Parathyroid adenoma (tissue), 2 donors: ENCODE data around the gene CHST3.

Experiments
- H2AFZ ChIP-seq: fragments of 300-600 bp; sonication (generic); one replicate; pipeline ENCODE4 v1.7.0; 2017; ENCODE audit warnings: antibody characterized with exemption, mild to moderate bottlenecking
- H3K27ac ChIP-seq: fragments of 300-600 bp; sonication (generic); one replicate; pipeline ENCODE4 v1.7.0; 2017
- H3K27me3 ChIP-seq: fragments of 300-600 bp; sonication (generic); one replicate; pipeline ENCODE4 v1.7.0; 2017; ENCODE audit warnings: low read length; ENCODE audit not compliant: control insufficient read depth, insufficient read depth
- H3K36me3 ChIP-seq: fragments of 300-600 bp; sonication (generic); one replicate; pipeline ENCODE4 v1.7.0; 2017; ENCODE audit warnings: low read length; ENCODE audit not compliant: control insufficient read depth, insufficient read depth
- H3K4me1 ChIP-seq: fragments of 300-600 bp; sonication (generic); one replicate; pipeline ENCODE4 v1.7.0; 2017; ENCODE audit warnings: control low read depth
- H3K4me2 ChIP-seq: fragments of 300-600 bp; sonication (generic); one replicate; pipeline ENCODE4 v1.7.0; 2017; ENCODE audit warnings: low read length
- H3K4me3 ChIP-seq: fragments of 300-600 bp; sonication (generic); one replicate; pipeline ENCODE4 v1.7.0; 2017; ENCODE audit warnings: low read depth, low read length
- H3K79me2 ChIP-seq: fragments of 300-600 bp; sonication (generic); one replicate; pipeline ENCODE4 v1.7.0; 2017; ENCODE audit warnings: control low read depth
- H3K9ac ChIP-seq: fragments of 300-600 bp; sonication (generic); one replicate; pipeline ENCODE4 v1.7.0; 2017; ENCODE audit warnings: mild to moderate bottlenecking
- H3K9me3 ChIP-seq: fragments of 300-600 bp; sonication (generic); one replicate; pipeline ENCODE4 v1.7.0; 2017; ENCODE audit warnings: low read length; ENCODE audit not compliant: control insufficient read depth
- TF ChIP-seq, protein P1 (sequence below): fragments of 300-600 bp; sonication (generic); IDR thresholded peaks from one replicate; pipeline ENCODE4 v1.7.0; 2017; ENCODE audit warnings: antibody characterized with exemption, mild to moderate bottlenecking
- donor health status: primary hyperparathyroidism.

Gene CHST3

DNA sequence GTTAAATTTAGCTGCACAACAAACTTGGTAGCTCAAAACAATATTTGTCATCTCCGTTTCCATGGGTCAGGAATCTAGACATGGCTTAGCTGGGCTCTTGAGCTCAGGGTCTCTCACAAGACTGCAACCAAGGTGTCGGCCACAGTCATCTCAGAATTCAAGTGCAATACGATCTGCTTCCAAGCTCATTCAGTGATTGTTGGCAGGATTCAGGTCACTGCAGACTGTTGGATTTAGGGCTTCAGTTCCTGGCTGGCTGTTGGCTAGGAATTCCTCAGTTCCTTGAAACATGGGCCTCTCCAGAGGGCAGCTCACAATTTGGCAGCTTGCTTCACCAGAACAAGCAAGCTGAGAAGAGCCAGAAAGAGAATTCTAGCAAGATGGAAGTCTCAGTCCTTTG lies 17.5 kb upstream of the CHST3 start:
- Histone ChIP-seq H3K4me2 (no peak overlapping the region), H3K4me1 (no peaks in the 10 kb centered on the region), H3K36me3 (no peaks in the 10 kb centered on the region), H3K9ac (no peak overlapping the region), H3K27me3 (no peaks in the 10 kb centered on the region), H3K79me2 (no peaks in the 10 kb centered on the region), H3K9me3 (peaks cover 4% of the 10 kb centered on the region), H3K4me3 (no peak overlapping the region), H2AFZ (peak overlapping the region; percentile 18), H3K27ac (no peak overlapping the region)
- TF ChIP-seq, protein P1, sequence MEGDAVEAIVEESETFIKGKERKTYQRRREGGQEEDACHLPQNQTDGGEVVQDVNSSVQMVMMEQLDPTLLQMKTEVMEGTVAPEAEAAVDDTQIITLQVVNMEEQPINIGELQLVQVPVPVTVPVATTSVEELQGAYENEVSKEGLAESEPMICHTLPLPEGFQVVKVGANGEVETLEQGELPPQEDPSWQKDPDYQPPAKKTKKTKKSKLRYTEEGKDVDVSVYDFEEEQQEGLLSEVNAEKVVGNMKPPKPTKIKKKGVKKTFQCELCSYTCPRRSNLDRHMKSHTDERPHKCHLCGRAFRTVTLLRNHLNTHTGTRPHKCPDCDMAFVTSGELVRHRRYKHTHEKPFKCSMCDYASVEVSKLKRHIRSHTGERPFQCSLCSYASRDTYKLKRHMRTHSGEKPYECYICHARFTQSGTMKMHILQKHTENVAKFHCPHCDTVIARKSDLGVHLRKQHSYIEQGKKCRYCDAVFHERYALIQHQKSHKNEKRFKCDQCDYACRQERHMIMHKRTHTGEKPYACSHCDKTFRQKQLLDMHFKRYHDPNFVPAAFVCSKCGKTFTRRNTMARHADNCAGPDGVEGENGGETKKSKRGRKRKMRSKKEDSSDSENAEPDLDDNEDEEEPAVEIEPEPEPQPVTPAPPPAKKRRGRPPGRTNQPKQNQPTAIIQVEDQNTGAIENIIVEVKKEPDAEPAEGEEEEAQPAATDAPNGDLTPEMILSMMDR = no peak

DNA sequence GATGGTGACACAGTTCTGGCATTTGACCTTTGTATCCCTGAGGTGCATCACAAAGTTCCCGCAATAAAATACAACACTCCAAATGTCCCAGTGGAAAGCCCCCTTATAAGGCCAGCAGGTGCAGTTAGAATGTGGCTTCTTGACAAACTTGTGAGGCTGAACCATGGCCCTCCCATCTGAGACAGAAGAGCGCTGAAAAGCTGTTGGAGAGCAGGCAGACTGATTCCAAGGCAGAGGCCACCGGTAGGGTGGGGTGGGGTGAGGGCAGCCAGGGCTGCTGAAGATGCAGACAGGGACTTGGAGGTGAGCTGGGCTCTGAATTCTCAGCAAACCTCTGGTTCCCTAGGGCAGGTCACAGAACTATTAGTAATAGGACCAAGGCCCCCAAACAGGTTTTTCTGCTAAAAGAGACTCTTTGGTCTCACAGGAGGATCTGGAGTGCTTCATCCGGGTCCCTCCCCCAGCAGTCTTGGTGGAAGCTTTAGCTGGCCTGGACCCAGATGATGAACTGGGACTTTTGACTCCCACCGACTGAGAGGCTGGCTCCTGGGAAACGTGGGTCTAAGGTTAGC lies 15.6 kb upstream of the CHST3 start:
- Histone ChIP-seq H3K27me3 (no peaks in the 10 kb centered on the region), H3K4me3 (no peak overlapping the region), H3K9ac (no peak overlapping the region), H3K9me3 (peaks cover 4% of the 10 kb centered on the region), H2AFZ (no peak overlapping the region), H3K36me3 (no peaks in the 10 kb centered on the region), H3K27ac (no peak overlapping the region), H3K4me2 (no peak overlapping the region), H3K79me2 (no peaks in the 10 kb centered on the region), H3K4me1 (no peaks in the 10 kb centered on the region)
- TF ChIP-seq, protein P1 = no peak

DNA sequence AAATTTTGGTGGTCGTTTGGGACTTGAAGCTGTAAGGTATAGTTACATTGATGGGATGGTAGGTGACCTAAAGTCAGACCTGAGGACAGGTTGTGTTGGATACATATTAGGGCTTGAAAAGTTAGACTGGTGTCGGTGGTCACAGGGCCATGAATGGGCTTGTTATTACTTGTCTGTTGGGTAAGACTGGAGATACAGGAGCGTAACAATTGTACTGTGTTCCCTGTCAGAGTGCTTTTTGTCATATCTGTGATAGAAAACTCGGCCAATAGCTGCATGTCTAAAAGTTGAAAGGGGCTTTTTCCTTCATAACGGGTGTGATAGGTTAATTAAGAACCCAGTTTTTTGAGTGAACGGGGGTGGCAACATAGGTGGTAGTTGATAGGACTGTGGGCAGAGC lies 13.5 kb upstream of the CHST3 start:
- H3K4me2 ChIP-seq = no peak overlapping the region
- TF ChIP-seq, protein P1 = no peak
- H3K4me3 ChIP-seq = no peak overlapping the region
- H3K36me3 ChIP-seq = no peaks in the 10 kb centered on the region
- no peaks in the 10 kb centered on the region for H3K4me1 ChIP-seq
- peaks cover 2% of the 10 kb centered on the region for H3K9me3 ChIP-seq
- H3K9ac ChIP-seq = no peak overlapping the region
- H3K27me3 ChIP-seq = no peaks in the 10 kb centered on the region
- H2AFZ ChIP-seq = no peak overlapping the region
- no peak overlapping the region for H3K27ac ChIP-seq
- no peaks in the 10 kb centered on the region for H3K79me2 ChIP-seq

DNA sequence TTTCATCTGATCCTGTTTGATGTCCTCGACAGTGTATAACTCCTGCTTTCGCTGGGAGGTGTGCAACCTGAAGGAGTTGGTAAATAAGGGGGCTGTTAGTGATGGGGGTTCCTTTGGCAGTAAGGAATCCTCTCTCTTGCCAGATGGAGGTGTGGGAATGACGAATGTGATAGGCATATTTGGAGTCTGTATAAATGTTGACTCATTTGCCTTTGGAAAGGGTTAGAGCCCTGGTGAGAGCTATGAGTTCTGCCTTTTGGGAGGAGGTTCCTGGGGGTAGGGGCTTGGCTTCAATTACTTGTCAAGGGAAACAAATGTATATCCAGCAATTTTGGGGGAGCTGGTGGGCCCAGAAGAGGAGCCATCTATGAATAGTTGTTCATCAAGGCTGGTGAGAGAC lies 11.4 kb upstream of the CHST3 start:
- Histone ChIP-seq H3K36me3 (no peaks in the 10 kb centered on the region), H3K27me3 (no peaks in the 10 kb centered on the region), H3K9ac (no peak overlapping the region), H2AFZ (no peak overlapping the region), H3K4me3 (no peak overlapping the region), H3K27ac (no peak overlapping the region), H3K4me1 (no peaks in the 10 kb centered on the region), H3K4me2 (no peak overlapping the region), H3K79me2 (no peaks in the 10 kb centered on the region), H3K9me3 (no peaks in the 10 kb centered on the region)
- TF ChIP-seq, protein P1 = no peak

DNA sequence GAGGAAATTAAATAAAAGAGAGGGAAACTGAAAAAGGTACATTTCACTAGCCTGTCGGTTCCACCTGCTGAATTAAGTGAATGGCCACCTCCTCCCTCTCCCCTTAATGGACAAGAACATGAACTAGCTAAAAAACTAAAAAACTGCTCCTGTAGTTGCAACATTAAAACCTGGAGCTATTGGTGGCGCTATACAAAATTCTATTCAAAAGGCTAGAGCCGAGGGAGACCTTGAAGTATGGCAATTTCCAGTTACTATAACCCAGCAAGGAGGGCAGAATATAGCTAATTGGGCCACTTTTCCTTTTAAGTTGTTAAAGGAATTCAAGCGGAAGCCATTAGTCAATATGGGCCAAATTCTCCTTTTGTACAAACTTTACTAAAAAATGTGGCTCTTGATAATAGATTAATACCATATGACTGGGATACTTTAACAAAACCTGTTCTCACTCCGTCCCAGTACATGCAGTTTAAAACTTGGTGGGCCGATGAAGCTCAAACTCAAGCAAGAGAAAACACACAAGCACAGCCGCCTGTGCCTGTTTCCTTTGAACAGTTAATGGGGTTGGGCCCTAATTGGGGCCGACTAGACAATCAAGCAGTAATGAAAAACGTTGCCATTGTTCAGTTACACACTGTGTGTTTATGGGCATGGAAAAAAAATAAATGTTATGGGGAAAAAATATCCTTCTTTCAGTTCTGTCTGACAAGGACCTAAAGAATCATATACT lies 6.5 kb upstream of the CHST3 start:
- TF ChIP-seq, protein P1 = no peak
- H3K9ac ChIP-seq = no peak overlapping the region

More for the DNA sequence above, 6.5 kb upstream of the CHST3 start:
- H2AFZ ChIP-seq = no peak overlapping the region
- H3K27ac ChIP-seq = no peak overlapping the region
- no peak overlapping the region for H3K4me3 ChIP-seq
- no peaks in the 10 kb centered on the region for H3K27me3 ChIP-seq
- H3K79me2 ChIP-seq = no peaks in the 10 kb centered on the region
- H3K4me1 ChIP-seq = no peaks in the 10 kb centered on the region
- H3K4me2 ChIP-seq = no peak overlapping the region
- H3K9me3 ChIP-seq = no peaks in the 10 kb centered on the region
- no peaks in the 10 kb centered on the region for H3K36me3 ChIP-seq
